GM18508 (cell line): ENCODE data around the gene KIF26B.

Experiments
- ATAC-seq: cut with Tn5 transposase; IDR thresholded peaks from one replicate; pipeline ENCODE4 v1.9.1; 2021; ENCODE audit warnings: moderate number of reproducible peaks; ENCODE audit not compliant: insufficient read depth, unreplicated experiment

Gene KIF26B

DNA sequence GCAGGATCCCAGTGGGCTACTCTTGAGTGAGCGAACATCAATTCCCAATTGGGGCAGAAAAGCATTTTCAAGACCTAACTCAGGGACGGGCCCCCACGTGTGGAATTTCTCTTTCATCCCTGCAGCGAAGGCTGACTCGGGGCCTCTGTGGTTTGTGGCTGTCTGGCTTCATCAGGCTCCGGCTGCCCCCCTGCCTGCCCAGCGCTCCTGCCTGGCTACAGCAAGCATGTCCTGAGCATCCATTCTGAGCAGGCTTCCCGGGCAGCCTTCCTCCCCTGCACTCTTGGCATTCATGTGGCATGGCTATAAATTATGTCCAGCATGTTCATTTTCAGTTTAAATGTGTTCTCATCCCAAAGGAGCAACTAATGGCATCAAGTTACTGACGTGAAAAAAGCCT lies 588.1 kb downstream of the KIF26B start:
- no peak for ATAC-seq

DNA sequence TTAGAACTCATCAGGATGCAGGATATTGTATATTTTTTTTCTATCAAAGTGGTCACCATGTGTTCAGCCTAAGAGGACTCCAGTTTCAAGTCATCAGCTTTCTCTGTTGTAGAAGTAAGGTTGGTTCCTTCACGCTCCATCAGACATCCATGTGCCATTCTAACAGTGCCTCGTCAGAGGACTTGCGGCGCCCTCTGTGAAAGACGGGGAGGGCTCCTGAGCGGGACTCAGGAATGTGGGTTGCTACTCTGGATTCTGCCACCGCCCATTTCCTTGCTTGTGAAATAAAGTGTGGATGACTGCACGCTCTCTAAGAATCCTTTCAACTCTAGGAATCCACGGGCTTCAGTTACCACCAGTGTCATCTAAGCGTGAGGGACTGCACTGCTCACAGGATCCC lies 593.5 kb downstream of the KIF26B start:
- no peak for ATAC-seq

DNA sequence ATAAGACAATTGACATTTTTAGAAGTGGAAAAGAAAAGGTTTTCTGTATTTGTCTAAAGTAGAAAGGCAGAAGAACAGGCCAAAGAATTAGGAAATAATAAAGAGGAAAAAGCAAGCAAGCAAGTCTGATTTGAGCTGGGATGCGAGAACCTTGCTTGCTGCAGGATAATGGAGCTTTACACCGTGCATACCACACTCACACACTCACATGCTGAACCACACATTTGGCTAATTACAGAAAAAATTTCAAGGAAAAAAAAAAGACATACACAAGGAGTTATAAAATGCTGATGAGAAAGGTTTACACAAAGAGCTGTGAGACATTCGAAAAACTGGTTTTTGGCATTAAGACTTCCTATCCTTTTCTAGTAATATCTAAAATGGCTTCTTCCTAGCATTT lies 593.9 kb downstream of the KIF26B start:
- ATAC-seq, result no peak

DNA sequence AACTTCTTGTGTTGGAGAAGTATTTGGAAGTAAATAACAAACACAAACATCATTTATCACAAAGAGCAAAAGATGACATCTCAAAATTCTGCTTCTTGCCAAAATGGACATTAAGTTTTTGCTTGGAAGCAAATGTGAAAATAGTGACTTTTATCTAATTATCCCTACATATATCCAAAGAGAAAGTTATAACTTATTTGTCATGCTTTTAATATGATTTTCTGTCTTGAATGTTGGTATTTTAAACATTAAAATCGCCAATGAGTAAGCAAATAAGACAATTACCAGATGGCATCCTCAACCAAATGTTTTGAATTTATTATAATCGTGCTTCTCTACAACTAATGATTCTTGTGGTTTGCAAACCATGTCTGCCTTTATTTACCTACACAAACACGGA lies 594.3 kb downstream of the KIF26B start:
- ATAC-seq, result no peak

DNA sequence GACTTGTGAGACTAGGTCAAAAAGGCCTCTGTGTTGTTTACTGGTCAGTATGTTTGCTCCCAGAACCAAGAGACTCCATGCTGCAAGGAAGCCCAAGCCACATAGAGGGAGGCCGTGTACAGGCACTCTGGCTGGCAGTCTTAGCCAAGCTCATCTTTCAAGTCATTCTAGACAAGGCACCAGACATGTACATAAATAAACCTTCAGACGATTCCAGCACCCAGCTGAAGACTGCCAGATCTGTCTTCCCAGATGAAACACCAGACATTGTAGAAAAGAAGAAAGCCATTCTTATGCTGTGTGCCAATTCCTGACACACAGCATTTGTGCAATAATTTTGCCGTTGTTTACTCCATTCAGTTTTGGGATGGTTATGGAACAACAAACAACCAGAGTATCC lies 595.5 kb downstream of the KIF26B start:
- no peak for ATAC-seq

DNA sequence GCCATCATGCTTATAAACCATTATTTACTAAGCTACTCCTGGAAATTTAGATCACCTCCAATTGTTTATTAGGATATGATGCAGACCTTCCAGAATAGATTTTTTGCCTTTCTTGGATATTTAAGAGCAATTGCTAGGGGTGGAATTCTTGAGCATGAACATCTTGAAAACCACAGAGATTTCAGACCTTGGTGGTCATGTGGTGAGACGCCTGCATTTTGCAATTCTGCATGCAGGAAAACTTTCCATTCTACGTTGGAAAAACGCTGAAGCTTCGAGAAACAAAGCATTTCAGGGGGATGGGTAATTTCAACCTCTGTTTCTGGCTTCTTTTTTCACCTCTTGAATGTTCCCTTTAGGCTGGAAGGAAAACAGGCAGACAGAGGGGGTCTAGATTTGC lies 596.3 kb downstream of the KIF26B start:
- no peak for ATAC-seq

DNA sequence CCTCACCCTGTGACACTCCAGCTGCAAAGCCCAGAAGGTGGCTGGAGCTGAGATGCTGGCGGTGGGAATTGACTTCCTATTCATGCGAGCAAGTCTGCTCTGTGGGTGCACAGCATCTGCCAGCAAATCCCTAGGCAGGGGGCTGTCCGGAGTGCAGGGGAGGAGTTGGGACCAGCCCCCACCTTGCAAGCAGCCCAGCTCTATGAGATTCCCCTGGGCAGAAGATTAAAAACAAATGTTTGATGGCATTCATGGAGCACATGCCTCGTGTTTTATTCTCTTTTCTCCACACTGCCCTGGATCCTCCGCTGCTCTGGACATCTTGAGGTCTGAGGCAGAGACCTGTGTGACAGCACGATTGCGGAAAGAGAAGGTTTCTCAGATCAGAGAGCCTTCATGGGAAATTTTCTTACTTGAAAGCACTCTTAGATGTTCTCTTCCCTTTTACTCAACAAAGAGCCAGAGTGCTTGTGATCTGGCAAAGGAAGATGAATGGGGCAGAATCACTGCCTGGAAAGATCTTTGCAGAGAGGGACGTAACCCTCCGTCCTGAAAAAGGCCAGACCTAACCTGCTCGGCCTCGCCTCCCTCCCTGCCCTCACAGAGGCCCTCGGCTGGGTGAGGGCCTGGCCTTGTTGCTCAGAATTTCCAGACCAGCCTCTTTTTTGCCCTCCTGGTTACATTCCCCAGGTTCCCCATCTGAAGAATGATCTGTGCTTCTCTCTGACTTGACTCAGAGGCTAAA lies 597.1 kb downstream of the KIF26B start:
- ATAC-seq, result no peak

DNA sequence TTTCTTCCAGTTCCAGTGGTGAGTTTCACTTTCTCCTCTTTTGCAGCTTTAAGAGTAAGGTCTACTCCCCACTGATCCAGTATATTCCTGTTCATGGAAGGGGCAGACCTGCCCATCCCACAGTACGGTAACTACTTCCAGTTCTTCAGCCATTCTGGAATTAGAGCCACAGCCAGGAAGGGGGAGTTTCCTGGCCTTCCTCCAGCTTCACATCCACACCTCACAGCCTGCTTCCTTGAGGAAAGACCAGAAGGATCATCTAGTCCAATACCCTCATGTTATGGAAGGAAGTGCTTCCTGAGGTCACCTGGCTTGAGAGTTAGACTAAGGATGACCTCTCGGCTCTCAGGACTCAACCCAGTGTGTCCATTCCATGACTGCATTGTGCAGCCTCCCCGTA lies 597.8 kb downstream of the KIF26B start:
- no peak for ATAC-seq

DNA sequence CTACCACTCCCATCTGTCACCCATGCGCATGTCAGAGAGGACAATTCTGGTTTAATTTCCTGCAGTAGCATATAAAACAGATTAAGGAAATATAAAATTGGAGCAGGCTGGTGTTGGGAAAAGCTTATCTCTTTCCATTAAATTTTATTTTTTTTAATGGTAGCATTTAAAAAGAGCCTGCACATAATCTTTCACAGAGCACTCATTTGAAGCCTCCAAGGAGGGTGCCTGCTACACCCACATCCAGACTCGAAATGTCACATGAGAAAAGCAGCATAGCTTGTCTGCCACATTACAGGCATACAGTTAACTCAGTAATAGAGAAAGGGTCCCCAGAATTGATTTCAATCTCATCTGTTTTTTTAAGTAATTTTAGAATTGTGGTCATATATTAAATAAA lies 599.0 kb downstream of the KIF26B start:
- ATAC-seq, result no peak

DNA sequence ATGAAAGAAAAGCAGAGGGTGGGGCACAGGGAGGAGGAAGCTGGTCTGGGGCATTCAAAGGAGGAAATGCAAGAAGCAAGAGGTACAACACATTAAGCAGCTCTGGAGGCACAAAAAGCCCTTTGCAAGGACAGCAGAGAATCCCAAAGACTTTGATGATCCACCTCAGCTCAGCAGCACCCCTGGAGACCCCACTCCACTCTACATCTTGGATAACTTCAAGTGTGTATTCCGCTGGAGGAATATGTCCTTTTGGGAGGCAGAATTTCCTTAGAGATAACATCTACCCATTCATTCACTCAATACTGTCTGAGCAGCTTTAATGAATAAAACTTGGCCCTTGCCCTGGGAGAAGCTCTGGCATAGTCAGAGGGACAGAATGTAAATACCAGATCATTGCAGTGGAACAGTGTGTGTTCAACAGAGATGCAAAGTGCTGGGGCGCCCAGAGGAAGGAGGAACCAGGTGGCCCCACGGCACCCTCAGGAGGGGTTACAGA lies 599.7 kb downstream of the KIF26B start:
- ATAC-seq, result no peak
